ENCODE measurements around the gene SLITRK3.

DNA sequence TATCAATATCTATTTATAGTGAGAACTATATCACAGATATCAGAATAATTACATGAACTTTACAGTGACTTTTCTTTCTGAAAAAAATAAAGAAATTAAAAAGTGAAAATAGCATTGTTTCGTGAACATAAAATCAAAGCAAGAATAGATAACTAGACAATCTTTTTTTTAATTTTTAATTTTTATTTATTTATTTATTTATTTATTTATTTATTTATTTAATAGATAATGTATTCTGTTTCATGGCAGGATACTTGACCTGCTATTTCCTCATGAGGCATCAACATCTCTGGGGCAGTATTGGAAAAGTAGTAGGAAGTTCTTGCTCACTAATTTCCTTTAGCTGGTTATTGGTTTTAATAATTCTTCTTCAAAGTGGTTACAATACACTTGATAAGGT is 33.3 kb downstream of the SLITRK3 start:
- TF ChIP-seq, protein P1, sequence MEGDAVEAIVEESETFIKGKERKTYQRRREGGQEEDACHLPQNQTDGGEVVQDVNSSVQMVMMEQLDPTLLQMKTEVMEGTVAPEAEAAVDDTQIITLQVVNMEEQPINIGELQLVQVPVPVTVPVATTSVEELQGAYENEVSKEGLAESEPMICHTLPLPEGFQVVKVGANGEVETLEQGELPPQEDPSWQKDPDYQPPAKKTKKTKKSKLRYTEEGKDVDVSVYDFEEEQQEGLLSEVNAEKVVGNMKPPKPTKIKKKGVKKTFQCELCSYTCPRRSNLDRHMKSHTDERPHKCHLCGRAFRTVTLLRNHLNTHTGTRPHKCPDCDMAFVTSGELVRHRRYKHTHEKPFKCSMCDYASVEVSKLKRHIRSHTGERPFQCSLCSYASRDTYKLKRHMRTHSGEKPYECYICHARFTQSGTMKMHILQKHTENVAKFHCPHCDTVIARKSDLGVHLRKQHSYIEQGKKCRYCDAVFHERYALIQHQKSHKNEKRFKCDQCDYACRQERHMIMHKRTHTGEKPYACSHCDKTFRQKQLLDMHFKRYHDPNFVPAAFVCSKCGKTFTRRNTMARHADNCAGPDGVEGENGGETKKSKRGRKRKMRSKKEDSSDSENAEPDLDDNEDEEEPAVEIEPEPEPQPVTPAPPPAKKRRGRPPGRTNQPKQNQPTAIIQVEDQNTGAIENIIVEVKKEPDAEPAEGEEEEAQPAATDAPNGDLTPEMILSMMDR (IDR thresholded peaks at IDR 0.05; ENCODE audit: low read length), result no peak
- no peak for TF ChIP-seq EZH2 (IDR thresholded peaks at IDR 0.05; ENCODE audit: borderline replicate concordance, low read length)

All from OCI-LY1 (cell line).